PC-9 (cell line): ENCODE results near the gene MYO1H. TPM values are rescaled to one million over a fixed set of nuclear protein-coding genes. Genes with fewer than 3 reads are reported as not detected.

Experiments used
- BruUV-seq: library from RNA; stranded (reverse); fragments of 400-500 nt; replicated peaks from 2 replicates; lab custom pipeline; 2021; lab: Mats Ljungman, UMichigan
- CTCF ChIA-PET: fragments of 300-600 bp; sonication (Branson Sonifier 250); formaldehyde crosslinking; loops from one replicate; lab custom pipeline; 2022; ENCODE audit warnings: antibody characterized with exemption; lab: Charles Lee
- POLR2A ChIA-PET: fragments of 300-600 bp; sonication (Branson Sonifier 250); formaldehyde crosslinking; loops from one replicate; lab custom pipeline; 2022; ENCODE audit warnings: antibody characterized with exemption; ENCODE audit not compliant: unreplicated experiment; lab: Charles Lee
- DNase-seq, 2 experiments: peaks; one replicate each; pipeline versions ENCODE4 v3.0.0 to v3.0.0-alpha.2; 2015 to 2022; ENCODE audit warnings: mixed read lengths in 1 of 2
- H2AFZ ChIP-seq: fragments of 200-600 bp; sonication (generic); 2 replicates; pipeline ENCODE4 v1.8.1; 2017; ENCODE audit warnings: antibody characterized with exemption
- H3F3A ChIP-seq: fragments of 200-600 bp; sonication (generic); 2 replicates; pipeline ENCODE4 v1.8.1; 2017; ENCODE audit warnings: antibody characterized with exemption, mild to moderate bottlenecking, low read depth; ENCODE audit not compliant: insufficient read depth
- H3K27ac ChIP-seq: fragments of 200-600 bp; sonication (generic); 2 replicates; pipeline ENCODE4 v1.6.1; 2016; ENCODE audit warnings: mixed run types
- H3K27me3 ChIP-seq: fragments of 200-600 bp; sonication (generic); 2 replicates; pipeline ENCODE4 v1.6.1; 2016; ENCODE audit warnings: low read depth, mixed run types; ENCODE audit not compliant: insufficient read depth
- H3K36me3 ChIP-seq: fragments of 200-600 bp; sonication (generic); 2 replicates; pipeline ENCODE4 v1.6.1; 2016; ENCODE audit warnings: low read depth, mixed run types
- H3K4me1 ChIP-seq: fragments of 200-600 bp; sonication (generic); replicated peaks from 2 replicates; pipeline ENCODE4 v1.6.1; 2016; ENCODE audit warnings: mixed run types; ENCODE audit not compliant: insufficient read depth
- H3K4me2 ChIP-seq: fragments of 200-600 bp; sonication (generic); 2 replicates; pipeline ENCODE4 v1.6.1; 2017; ENCODE audit warnings: mixed run types
- H3K4me3 ChIP-seq: fragments of 200-600 bp; sonication (generic); 2 replicates; pipeline ENCODE4 v1.6.1; 2016; ENCODE audit warnings: mixed run types
- H3K79me2 ChIP-seq: fragments of 200-600 bp; sonication (generic); 2 replicates; pipeline ENCODE4 v1.6.1; 2017; ENCODE audit warnings: low read depth, mixed run types
- H3K9me2 ChIP-seq: fragments of 200-600 bp; sonication (generic); 2 replicates; pipeline ENCODE4 v1.8.1; 2017; ENCODE audit warnings: mild to moderate bottlenecking; ENCODE audit not compliant: insufficient read depth
- H3K9me3 ChIP-seq: fragments of 200-600 bp; sonication (generic); 2 replicates; pipeline ENCODE4 v1.8.1; 2016; ENCODE audit warnings: low read depth; ENCODE audit not compliant: insufficient read depth
- H4K20me1 ChIP-seq: fragments of 200-600 bp; sonication (generic); 2 replicates; pipeline ENCODE4 v1.8.1; 2017; ENCODE audit not compliant: insufficient read depth
- EZH2 ChIP-seq: fragments of 200-600 bp; sonication (generic); IDR thresholded peaks from 2 replicates; pipeline ENCODE4 v1.8.0; 2017; ENCODE audit warnings: antibody characterized with exemption, low read depth
- intact Hi-C: fragments of 100-400 bp; cut with micrococcal nuclease; formaldehyde crosslinking; loops from one replicate; pipeline ENCODE4 v1.10.0; 2022; ENCODE audit not compliant: unreplicated experiment
- total RNA-seq: library from RNA; stranded (reverse); gene quantifications from 2 replicates; pipeline ENCODE4 v1.2.3, GENCODE V29; 2021
- TF ChIP-seq, protein P1 (sequence below): fragments of 200-600 bp; sonication (generic); conservative IDR thresholded peaks from 2 replicates; pipeline ENCODE4 v1.6.1; 2017; ENCODE audit warnings: mixed run types, antibody characterized with exemption, mild to moderate bottlenecking, moderate library complexity

Gene MYO1H
- total RNA-seq, 1 experiment from 2014 or later: not detected

DNA sequence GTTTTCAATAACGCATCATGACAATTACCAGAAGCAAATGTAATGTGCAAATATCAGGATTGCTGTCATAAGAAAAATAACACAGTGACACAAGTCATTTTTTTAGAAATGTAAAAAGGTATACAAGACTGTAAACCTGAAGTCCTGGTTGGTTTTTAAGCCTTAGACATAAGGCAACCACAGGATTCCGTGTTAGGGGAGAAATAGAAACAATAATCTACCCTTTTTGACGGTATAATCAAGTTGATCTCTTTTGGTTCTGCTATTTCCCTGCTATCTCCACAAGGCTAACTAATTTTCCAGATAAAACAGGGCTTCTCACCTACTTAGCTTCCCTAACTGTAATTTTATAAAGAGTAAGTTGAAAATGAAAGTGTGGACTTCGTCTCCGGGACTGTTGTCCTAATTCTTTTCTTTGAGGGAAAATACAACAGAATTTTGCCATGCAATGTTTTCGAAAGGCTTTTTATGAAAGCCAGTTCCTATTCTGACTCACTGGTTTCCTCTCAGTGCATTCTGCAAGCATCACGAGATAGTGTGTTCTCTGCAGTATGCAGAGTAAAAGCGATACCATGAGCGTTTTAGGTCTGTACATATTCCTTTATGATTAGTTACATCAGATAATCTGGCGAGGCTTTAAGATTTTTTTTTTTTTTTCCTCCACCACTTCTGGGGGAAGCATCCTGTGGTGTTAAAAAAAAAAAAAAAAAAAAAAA is 10.6 kb downstream of the MYO1H start:
- Histone ChIP-seq H3K4me1 (no peaks in the 10 kb centered on the region), H3K27ac (no peak overlapping the region), H3K4me2 (no peak overlapping the region), H3K9me2 (no peaks in the 10 kb centered on the region), H2AFZ (no peak overlapping the region), H3K4me3 (no peak overlapping the region), H4K20me1 (no peaks in the 10 kb centered on the region), H3K9me3 (no peaks in the 10 kb centered on the region), H3K79me2 (no peaks in the 10 kb centered on the region), H3K36me3 (no peaks in the 10 kb centered on the region), H3K27me3 (peaks cover 78% of the 10 kb centered on the region), H3F3A (no peaks in the 10 kb centered on the region)
- TF ChIP-seq EZH2: no peak
- TF ChIP-seq, protein P1, sequence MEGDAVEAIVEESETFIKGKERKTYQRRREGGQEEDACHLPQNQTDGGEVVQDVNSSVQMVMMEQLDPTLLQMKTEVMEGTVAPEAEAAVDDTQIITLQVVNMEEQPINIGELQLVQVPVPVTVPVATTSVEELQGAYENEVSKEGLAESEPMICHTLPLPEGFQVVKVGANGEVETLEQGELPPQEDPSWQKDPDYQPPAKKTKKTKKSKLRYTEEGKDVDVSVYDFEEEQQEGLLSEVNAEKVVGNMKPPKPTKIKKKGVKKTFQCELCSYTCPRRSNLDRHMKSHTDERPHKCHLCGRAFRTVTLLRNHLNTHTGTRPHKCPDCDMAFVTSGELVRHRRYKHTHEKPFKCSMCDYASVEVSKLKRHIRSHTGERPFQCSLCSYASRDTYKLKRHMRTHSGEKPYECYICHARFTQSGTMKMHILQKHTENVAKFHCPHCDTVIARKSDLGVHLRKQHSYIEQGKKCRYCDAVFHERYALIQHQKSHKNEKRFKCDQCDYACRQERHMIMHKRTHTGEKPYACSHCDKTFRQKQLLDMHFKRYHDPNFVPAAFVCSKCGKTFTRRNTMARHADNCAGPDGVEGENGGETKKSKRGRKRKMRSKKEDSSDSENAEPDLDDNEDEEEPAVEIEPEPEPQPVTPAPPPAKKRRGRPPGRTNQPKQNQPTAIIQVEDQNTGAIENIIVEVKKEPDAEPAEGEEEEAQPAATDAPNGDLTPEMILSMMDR: no peak
- POLR2A ChIA-PET: no interaction called here
- CTCF ChIA-PET: no interaction called here
- no TSS peak for BruUV-seq
- intact Hi-C loops: no loop called here
- no peak for DNase-seq

- H3F3A ChIP-seq: no peaks in the 10 kb centered on the region
- CTCF ChIA-PET: no interaction called here
- no peaks in the 10 kb centered on the region for H3K79me2 ChIP-seq
- no peak overlapping the region for H2AFZ ChIP-seq
- POLR2A ChIA-PET: no interaction called here
- no peak overlapping the region for H3K27ac ChIP-seq
- H3K9me3 ChIP-seq: no peaks in the 10 kb centered on the region
- no peak overlapping the region for H3K4me3 ChIP-seq
- H3K9me2 ChIP-seq: no peaks in the 10 kb centered on the region
- H3K4me2 ChIP-seq: no peak overlapping the region
- H3K4me1 ChIP-seq: no peaks in the 10 kb centered on the region
- TF ChIP-seq EZH2: no peak
- TF ChIP-seq, protein P1: no peak
- no peaks in the 10 kb centered on the region for H3K36me3 ChIP-seq
- no TSS peak for BruUV-seq
- no peak for DNase-seq
- H3K27me3 ChIP-seq: peaks cover 75% of the 10 kb centered on the region
- intact Hi-C loops: no loop called here
- H4K20me1 ChIP-seq: no peaks in the 10 kb centered on the region
Observed at GRCh38 chr12:109359131-109359690, 11.5 kb downstream of the MYO1H start.

DNA sequence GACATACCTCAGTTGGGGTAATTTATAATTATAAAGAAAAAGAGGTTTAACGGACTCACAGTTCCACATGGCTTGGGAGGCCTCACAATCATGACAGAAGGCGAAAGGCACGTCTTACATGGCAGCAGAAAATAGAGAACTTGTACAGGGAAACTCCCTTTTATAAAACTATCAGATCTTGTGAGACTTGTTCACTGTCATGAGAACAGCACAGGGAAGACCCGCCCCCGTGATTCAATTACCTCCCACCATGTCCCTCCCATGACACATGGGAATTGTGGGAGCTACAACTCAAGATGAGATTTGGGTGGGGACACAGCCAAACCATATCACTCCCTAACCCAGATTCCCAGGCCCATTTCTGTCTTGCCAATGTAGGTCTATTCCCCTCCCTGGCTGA is 22.1 kb downstream of the MYO1H start:
- BruUV-seq: no TSS peak
- Histone ChIP-seq H3K4me3 (no peak overlapping the region), H3K27ac (no peak overlapping the region), H3K27me3 (peaks cover 64% of the 10 kb centered on the region), H3K9me3 (no peaks in the 10 kb centered on the region), H3K4me1 (no peaks in the 10 kb centered on the region), H3K9me2 (no peaks in the 10 kb centered on the region; the same call in 1 of the 2 replicates), H3F3A (no peaks in the 10 kb centered on the region), H3K36me3 (no peaks in the 10 kb centered on the region), H4K20me1 (no peaks in the 10 kb centered on the region), H2AFZ (no peak overlapping the region), H3K4me2 (no peak overlapping the region), H3K79me2 (no peaks in the 10 kb centered on the region)
- TF ChIP-seq, protein P1: no peak
- no peak for TF ChIP-seq EZH2
- POLR2A ChIA-PET: no interaction called here
- DNase-seq: no peak
- intact Hi-C loops: no loop called here
- CTCF ChIA-PET: no interaction called here
